ENCODE measurements around the gene CLEC3A. TPM values are rescaled to one million over a fixed set of nuclear protein-coding genes. Genes with fewer than 3 reads are reported as not detected.
A peak's percentile ranks its signal among the peaks of the same experiment; 100 is the strongest.
"Not testable (repeated sequence)": the region's sequence is repeated elsewhere in the genome, so short reads cannot be mapped to it uniquely, and the experiment has no call there.

CLEC3A gene
- total RNA-seq, 1 experiment from 2014 or later, result not detected

DNA sequence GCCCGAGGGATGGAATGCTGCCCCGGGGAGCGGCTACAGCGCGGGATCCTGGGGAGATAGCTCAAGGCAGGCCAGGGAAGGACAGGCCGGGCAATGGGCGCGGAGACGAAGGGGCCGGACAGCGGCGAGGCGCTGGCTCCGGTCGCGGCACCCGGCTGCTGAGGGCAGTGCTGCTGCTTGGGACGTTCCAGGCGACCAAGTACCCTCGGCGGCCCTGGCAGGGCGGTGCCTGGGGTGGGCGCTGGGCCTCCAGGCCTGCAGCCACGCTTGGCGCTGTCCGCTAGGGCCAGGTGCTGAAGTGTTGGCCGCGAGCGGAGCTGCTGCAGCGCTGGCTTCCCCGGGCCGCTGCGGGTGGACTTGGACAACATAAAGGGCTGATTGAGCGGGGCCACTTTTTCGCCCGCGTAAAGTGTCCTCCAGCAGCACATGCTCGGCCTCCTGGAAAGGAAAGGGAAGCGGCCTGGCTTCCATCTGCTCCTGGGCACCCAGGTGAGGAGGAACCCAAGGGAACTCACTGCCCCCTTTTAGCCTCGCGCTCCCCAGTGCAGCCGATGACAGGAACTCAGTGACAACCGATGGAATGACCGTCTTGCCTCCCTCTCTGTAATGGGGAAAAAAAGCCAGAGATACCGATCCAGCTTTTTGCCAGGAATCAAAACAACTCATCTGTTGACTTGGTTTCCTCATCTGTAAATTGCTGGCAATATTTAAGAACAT, 23.7 kb downstream of the CLEC3A start:
- Mint-ChIP-seq H3K36me3 (ENCODE audit: insufficient read depth, unreplicated experiment) (no peaks in the 10 kb centered on the region), H3K4me1 (ENCODE audit: insufficient read depth, unreplicated experiment) (no peaks in the 10 kb centered on the region), H3K4me3 (ENCODE audit: unreplicated experiment) (no peak overlapping the region), H3K27ac (ENCODE audit: low read depth, unreplicated experiment) (no peak overlapping the region), H3K27me3 (ENCODE audit: insufficient read depth, unreplicated experiment) (peaks cover 30% of the 10 kb centered on the region), H3K9me3 (ENCODE audit: unreplicated experiment) (no peaks in the 10 kb centered on the region)
- DNase-seq (ENCODE audit: unreplicated experiment), result peak; percentile 28
- TF ChIP-seq, protein P1, sequence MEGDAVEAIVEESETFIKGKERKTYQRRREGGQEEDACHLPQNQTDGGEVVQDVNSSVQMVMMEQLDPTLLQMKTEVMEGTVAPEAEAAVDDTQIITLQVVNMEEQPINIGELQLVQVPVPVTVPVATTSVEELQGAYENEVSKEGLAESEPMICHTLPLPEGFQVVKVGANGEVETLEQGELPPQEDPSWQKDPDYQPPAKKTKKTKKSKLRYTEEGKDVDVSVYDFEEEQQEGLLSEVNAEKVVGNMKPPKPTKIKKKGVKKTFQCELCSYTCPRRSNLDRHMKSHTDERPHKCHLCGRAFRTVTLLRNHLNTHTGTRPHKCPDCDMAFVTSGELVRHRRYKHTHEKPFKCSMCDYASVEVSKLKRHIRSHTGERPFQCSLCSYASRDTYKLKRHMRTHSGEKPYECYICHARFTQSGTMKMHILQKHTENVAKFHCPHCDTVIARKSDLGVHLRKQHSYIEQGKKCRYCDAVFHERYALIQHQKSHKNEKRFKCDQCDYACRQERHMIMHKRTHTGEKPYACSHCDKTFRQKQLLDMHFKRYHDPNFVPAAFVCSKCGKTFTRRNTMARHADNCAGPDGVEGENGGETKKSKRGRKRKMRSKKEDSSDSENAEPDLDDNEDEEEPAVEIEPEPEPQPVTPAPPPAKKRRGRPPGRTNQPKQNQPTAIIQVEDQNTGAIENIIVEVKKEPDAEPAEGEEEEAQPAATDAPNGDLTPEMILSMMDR (IDR thresholded peaks at IDR 0.05; ENCODE audit: unreplicated experiment), result no peak
- CTCF ChIA-PET, result interaction anchor here (0.6 kb wide), 1 partner anchor 65 kb away, joined by 3 read pairs; no protein-coding TSS in a partner anchor
- intact Hi-C loops (cut with micrococcal nuclease), result no loop called here
- POLR2A ChIA-PET, result interaction anchor here (0.5 kb wide), 1 partner anchor 303 kb away, joined by 5 read pairs; no protein-coding TSS in a partner anchor
- BruUV-seq (replicated peaks), result no TSS peak

DNA sequence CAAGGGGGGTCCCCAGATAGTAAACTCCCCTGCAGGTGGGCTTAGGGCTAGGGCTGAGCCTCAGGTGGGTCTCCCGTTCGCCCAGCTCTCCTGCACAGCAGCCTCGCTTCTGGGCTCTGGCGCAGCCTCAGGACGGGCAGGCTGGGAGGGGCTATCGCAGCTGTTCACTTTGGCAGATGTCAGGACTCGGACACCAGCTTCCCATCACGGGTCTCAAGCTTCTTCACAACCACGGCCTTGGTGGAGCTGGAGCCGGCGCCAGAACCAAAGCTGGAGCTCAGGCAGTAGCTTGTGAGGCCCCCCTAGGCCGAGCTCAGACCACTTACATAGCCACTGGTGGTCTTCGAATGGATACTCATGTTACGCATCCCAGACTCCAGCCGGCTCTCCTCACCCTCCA, 26.0 kb downstream of the CLEC3A start:
- H3K36me3 Mint-ChIP-seq (ENCODE audit: insufficient read depth, unreplicated experiment), result no peaks in the 10 kb centered on the region
- intact Hi-C loops (cut with micrococcal nuclease), result no loop called here
- H3K27ac Mint-ChIP-seq (ENCODE audit: low read depth, unreplicated experiment), result no peak overlapping the region
- no TSS peak for BruUV-seq (replicated peaks)
- ChIA-PET CTCF (interaction anchor here (0.5 to 2.1 kb wide), 7 partner anchors 9 to 1910 kb away, joined by 3 to 7 read pairs (median 3); no protein-coding TSS in a partner anchor), POLR2A (no interaction called here)
- DNase-seq (ENCODE audit: unreplicated experiment), result no peak
- no peaks in the 10 kb centered on the region for H3K9me3 Mint-ChIP-seq (ENCODE audit: unreplicated experiment)
- peaks cover 20% of the 10 kb centered on the region for H3K27me3 Mint-ChIP-seq (ENCODE audit: insufficient read depth, unreplicated experiment)
- no peaks in the 10 kb centered on the region for H3K4me1 Mint-ChIP-seq (ENCODE audit: insufficient read depth, unreplicated experiment)
- TF ChIP-seq, protein P1 (IDR thresholded peaks at IDR 0.05; ENCODE audit: unreplicated experiment), result no peak
- no peak overlapping the region for H3K4me3 Mint-ChIP-seq (ENCODE audit: unreplicated experiment)

DNA sequence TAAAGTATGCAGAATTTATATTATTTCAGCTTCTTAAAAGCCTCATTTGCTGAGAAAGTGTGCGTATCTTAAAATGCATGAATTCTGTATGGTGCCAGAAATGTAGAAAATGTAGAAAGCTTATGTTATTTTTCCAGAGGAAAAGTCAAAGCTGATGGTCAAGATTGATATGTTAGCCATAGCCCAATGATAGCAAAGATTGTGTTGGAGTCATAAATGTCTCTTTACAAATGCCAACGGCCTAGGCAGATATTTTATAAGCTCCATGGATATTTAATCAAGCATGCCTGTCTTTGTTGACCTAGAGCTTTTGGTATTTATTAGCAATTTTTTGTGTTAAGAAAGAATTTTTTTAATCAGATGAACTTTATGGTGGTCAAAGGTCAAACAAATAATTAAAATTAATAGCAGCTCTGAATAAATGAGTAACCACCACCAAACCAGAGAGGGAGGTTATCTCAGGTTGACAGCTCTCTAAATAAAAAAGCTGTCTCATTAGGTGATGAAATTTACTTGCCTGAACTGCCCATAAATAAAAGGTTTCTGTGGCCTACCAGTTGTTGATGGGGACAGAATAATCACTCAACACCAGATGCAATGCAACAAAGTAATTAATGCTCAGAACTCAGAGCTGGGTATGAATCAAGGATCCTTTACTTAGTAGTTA, 28.5 kb downstream of the CLEC3A start:
- Mint-ChIP-seq H3K9me3 (ENCODE audit: unreplicated experiment) (no peaks in the 10 kb centered on the region), H3K27ac (ENCODE audit: low read depth, unreplicated experiment) (no peak overlapping the region), H3K27me3 (ENCODE audit: insufficient read depth, unreplicated experiment) (peaks cover 32% of the 10 kb centered on the region), H3K4me3 (ENCODE audit: unreplicated experiment) (no peak overlapping the region), H3K4me1 (ENCODE audit: insufficient read depth, unreplicated experiment) (no peaks in the 10 kb centered on the region), H3K36me3 (ENCODE audit: insufficient read depth, unreplicated experiment) (no peaks in the 10 kb centered on the region)
- intact Hi-C loops (cut with micrococcal nuclease), result no loop called here
- ChIA-PET POLR2A (interaction anchor here (1.0 kb wide), 1 partner anchor 9 kb away, joined by 3 read pairs; no protein-coding TSS in a partner anchor), CTCF (interaction anchor here (0.6 to 1.9 kb wide), 7 partner anchors 16 to 80 kb away, joined by 3 to 9 read pairs (median 3); partner anchors contain the start of gene WWOX)
- DNase-seq (ENCODE audit: unreplicated experiment), result no peak
- no TSS peak for BruUV-seq (replicated peaks)
- TF ChIP-seq, protein P1 (IDR thresholded peaks at IDR 0.05; ENCODE audit: unreplicated experiment), result no peak

DNA sequence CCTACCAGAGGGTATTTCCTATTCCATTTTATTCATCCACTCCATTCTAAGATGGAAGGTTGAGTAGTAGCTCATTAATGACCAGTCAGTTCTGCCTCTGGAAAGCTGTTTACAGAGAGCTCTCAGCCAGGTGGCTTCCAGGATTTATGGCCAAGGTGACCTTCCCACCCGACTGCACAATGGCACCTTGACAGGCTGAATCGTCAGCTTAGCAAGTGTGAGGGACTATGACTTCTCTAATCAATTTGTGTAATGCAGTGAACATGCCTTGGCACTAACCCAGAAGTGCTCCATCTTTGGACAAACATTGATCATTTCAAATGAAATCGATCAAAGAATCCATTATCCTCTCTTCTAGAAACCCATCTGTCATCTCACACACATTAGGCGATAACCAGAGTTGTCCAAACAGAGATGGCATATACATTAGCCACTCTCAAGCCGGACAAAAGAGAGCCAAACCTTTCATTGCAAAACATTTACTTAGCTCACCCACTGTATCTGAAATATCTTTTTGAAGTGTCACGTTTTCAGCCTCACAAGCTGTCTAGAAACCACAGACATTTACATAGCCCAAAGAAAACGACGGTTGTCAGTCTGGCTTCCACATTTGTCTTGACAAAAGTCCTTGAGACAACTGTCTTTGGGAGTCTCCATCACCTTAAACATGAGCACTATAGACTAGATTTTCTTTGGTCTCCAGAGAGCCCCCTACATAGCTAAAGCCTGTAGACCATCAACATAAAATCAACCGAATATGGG, 35.6 kb downstream of the CLEC3A start:
- Mint-ChIP-seq H3K36me3 (ENCODE audit: insufficient read depth, unreplicated experiment) (no peaks in the 10 kb centered on the region), H3K27ac (ENCODE audit: low read depth, unreplicated experiment) (no peak overlapping the region), H3K4me3 (ENCODE audit: unreplicated experiment) (no peak overlapping the region), H3K9me3 (ENCODE audit: unreplicated experiment) (no peaks in the 10 kb centered on the region), H3K4me1 (ENCODE audit: insufficient read depth, unreplicated experiment) (no peaks in the 10 kb centered on the region), H3K27me3 (ENCODE audit: insufficient read depth, unreplicated experiment) (peaks cover 46% of the 10 kb centered on the region)
- no peak for DNase-seq (ENCODE audit: unreplicated experiment)
- ChIA-PET CTCF (interaction anchor here (0.7 to 1.5 kb wide), 3 partner anchors 10 to 42 kb away, joined by 3 to 4 read pairs (median 3); no protein-coding TSS in a partner anchor), POLR2A (no interaction called here)
- TF ChIP-seq, protein P1 (IDR thresholded peaks at IDR 0.05; ENCODE audit: unreplicated experiment), result no peak
- BruUV-seq (replicated peaks), result no TSS peak
- intact Hi-C loops (cut with micrococcal nuclease), result no loop called here

DNA sequence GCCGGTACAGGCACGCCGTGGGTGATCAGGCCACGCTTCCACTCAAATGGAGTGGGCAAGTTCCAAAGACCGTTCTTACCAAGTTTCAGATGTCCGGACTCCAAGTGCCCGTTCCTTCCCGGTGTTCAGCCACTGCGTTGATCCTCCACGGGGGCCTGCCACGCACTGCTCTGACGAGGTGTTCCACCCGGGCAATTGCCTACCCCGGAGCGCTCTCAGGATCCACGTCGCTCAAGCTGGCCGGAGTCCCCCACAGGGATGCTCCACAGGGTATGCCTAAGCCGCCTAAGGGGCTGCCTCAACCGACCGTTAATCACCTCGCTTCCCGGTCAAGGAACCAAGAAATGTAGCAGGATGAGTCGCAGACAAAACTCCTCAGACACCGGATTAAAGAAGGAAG, 37.5 kb downstream of the CLEC3A start:
- H3K4me3 Mint-ChIP-seq (ENCODE audit: unreplicated experiment); H3K36me3 Mint-ChIP-seq (ENCODE audit: insufficient read depth, unreplicated experiment); POLR2A ChIA-PET; BruUV-seq (replicated peaks); DNase-seq (ENCODE audit: unreplicated experiment); H3K9me3 Mint-ChIP-seq (ENCODE audit: unreplicated experiment); intact Hi-C loops (cut with micrococcal nuclease); H3K27ac Mint-ChIP-seq (ENCODE audit: low read depth, unreplicated experiment); H3K4me1 Mint-ChIP-seq (ENCODE audit: insufficient read depth, unreplicated experiment): not testable (repeated sequence)
- CTCF ChIA-PET, result interaction anchor here (0.9 to 1.7 kb wide), 5 partner anchors 17 to 57 kb away, joined by 3 to 7 read pairs (median 5); partner anchors contain the start of gene WWOX
- H3K27me3 Mint-ChIP-seq (ENCODE audit: insufficient read depth, unreplicated experiment), result peaks cover 28% of the 10 kb centered on the region

All from MCF 10A (cell line).